CD4-positive, alpha-beta T cell treated with Interleukin-4 for 1 hour (primary cell): ENCODE results near the gene CORO6.

Source experiments
- DNase-seq, 2 donors: peaks; one replicate each; pipeline ENCODE4 v3.0.0-alpha.2; 2020 to 2022

CORO6 gene

GRCh38 chr17:29630630-29631193, 8.0 kb upstream of the CORO6 start:
- no peak for DNase-seq

- no peak for DNase-seq
Measured at GRCh38 chr17:29629839-29630238, 7.1 kb upstream of the CORO6 start.

- DNase-seq: no peak
Measured at GRCh38 chr17:29628644-29629043, 5.9 kb upstream of the CORO6 start.

- DNase-seq: no peak
Measured at GRCh38 chr17:29627951-29628350, 5.2 kb upstream of the CORO6 start.

GRCh38 chr17:29625037-29625750, 2.5 kb upstream of the CORO6 start:
- no peak for DNase-seq

- no peak for DNase-seq
Measured at GRCh38 chr17:29624586-29624985, 1.9 kb upstream of the CORO6 start.

GRCh38 chr17:29623283-29623647, 553 bp upstream of the CORO6 start:
- no peak for DNase-seq

- no peak for DNase-seq
Measured at GRCh38 chr17:29621751-29622194, 939 bp downstream of the CORO6 start.

- no peak for DNase-seq
Measured at GRCh38 chr17:29620779-29621500, 1.8 kb downstream of the CORO6 start.

- DNase-seq: no peak
Measured at GRCh38 chr17:29620271-29620670, 2.4 kb downstream of the CORO6 start.

GRCh38 chr17:29619251-29619650, 3.5 kb downstream of the CORO6 start:
- DNase-seq: no peak

- DNase-seq: no peak
Measured at GRCh38 chr17:29618272-29619065, 4.2 kb downstream of the CORO6 start.

GRCh38 chr17:29617481-29618271, 5.0 kb downstream of the CORO6 start:
- peak; percentile 88 for DNase-seq

GRCh38 chr17:29617125-29617480, 5.6 kb downstream of the CORO6 start:
- peak; percentile 91 to 93 for DNase-seq

GRCh38 chr17:29616300-29617048, 6.2 kb downstream of the CORO6 start:
- DNase-seq: peak in 1 of 2 donors; percentile 26

GRCh38 chr17:29615492-29616299, 7.0 kb downstream of the CORO6 start:
- DNase-seq: peak; percentile 85 to 89

GRCh38 chr17:29615048-29615385, 7.7 kb downstream of the CORO6 start:
- peak; percentile 76 to 82 for DNase-seq

- no peak for DNase-seq
Measured at GRCh38 chr17:29614349-29615047, 8.2 kb downstream of the CORO6 start.

GRCh38 chr17:29613856-29614255, 8.9 kb downstream of the CORO6 start:
- no peak for DNase-seq

- peak; percentile 90 to 94 for DNase-seq
Measured at GRCh38 chr17:29613352-29613837, 9.3 kb downstream of the CORO6 start.
